Body of pancreas (tissue), 4 donors: ENCODE results near the gene DYNLRB1.

Experiments
- CTCF ChIP-seq, 7 experiments: fragments of 450-650 bp in 4 of 7; fragments of 200-600 bp in 3 of 7; sonication (generic) in 3 of 7; IDR thresholded peaks; one replicate each; pipeline ENCODE4 v1.5.1; 2016 to 2019; ENCODE audit warnings: antibody characterized with exemption in 7 of 7
- POLR2A ChIP-seq, 3 donors: fragments of 450-650 bp; IDR thresholded peaks; one replicate each; pipeline ENCODE4 v1.6.1; 2016; ENCODE audit warnings: antibody characterized with exemption in 3 of 3, mild to moderate bottlenecking in 2 of 3

GRCh38 chr20:34529742-34530141 lies 13.5 kb downstream of the DYNLRB1 start:
- TF ChIP-seq CTCF (IDR thresholded peaks at IDR 0.05) (no peak), POLR2A (IDR thresholded peaks at IDR 0.05) (no peak)
